C4-2B (cell line): ENCODE measurements around the gene SNAPC2.

Source experiments
- CTCF ChIP-seq: fragments of 450-650 bp; conservative IDR thresholded peaks from 2 replicates; pipeline ENCODE4 v1.5.1; 2017; ENCODE audit warnings: mild to moderate bottlenecking
- ZFX ChIP-seq: fragments of 450-650 bp; IDR thresholded peaks from 2 replicates; pipeline ENCODE4 v1.6.1; 2017

DNA sequence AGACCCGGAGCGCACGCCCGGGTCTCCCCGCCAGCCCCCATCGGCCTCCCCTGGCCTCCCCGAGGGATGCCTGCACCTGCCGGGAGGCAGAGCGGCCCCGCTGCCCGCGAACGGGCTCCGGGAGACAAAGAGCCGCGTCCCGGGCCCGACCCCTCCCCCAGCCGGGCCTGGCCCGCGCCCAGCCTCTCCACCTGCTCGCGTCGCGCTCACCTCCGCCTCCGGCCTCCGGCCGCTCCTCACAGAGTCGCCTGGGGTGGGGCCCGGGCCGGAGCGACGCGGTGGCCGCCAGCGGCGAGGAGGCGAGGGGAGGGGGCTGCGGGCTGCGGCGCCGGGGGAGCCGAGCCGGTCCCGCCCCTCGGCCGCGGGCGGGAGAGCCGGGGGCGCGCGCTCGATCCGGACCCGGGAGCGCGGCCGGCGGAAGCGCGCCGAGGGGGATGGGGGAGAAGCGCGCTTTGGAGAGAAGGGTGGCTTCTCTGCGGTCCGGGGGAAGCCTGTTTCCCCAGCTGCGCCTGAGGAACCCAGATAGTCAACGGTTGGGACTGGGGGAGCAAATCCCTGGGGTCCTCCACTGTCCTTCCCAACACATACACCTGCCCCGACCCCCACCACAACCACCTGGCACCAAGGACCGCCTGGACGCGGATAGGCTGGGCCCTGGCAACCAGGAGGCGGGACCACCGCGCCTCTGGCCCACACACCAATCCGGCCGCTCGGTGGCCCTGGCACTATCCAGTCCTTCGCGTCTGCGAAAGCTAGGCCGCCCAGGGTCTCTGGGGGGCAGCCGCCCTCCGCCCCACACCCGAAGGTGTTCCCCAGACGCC, 45.9 kb upstream of the SNAPC2 start, which contains the start of gene PRR36:
- TF ChIP-seq ZFX (no peak), CTCF (no peak)
